SK-N-SH (cell line): ENCODE data around the gene KANK4. TPM values are rescaled to one million over a fixed set of nuclear protein-coding genes. Genes with fewer than 3 reads are reported as not detected.

Experiments
- CTCF ChIA-PET: fragments of 300-600, 350-600 bp; formaldehyde crosslinking; extraction: SDS; loops from one replicate; lab custom pipeline; 2021; lab: Yijun Ruan, JAX
- POLR2A ChIA-PET: fragments of 350-600 bp; sonication (Branson Sonifier 250); formaldehyde crosslinking; extraction: SDS; loops from one replicate; lab custom pipeline; 2020; ENCODE audit warnings: antibody characterized with exemption, inconsistent platforms; lab: Yijun Ruan, JAX
- DNase-seq: peaks from one replicate; pipeline ENCODE4 v3.0.0; 2012
- H2AFZ ChIP-seq: fragments of 200-600 bp; sonication (generic); 2 replicates; pipeline ENCODE4 v1.8.1; 2016; ENCODE audit warnings: antibody characterized with exemption, mild to moderate bottlenecking, low read depth
- H3F3A ChIP-seq: fragments of 200-600 bp; sonication (generic); replicated peaks from 2 replicates; pipeline ENCODE3; 2016; ENCODE audit warnings: antibody characterized with exemption, mild to moderate bottlenecking; ENCODE audit not compliant: insufficient read depth
- H3K27ac ChIP-seq, 2 experiments: fragments of 200-500 bp in 1 of 2; fragments of 200-600 bp in 1 of 2; sonication (Bioruptor generic) in 1 of 2; sonication (generic), shearing (Covaris generic) in 1 of 2; 2 replicates each; pipeline versions ENCODE4 v1.5.1 to v1.6.1; 2014 to 2016; ENCODE audit warnings: low read depth in 2 of 2, inconsistent platforms in 1 of 2, low read length in 1 of 2, mild to moderate bottlenecking in 1 of 2, mixed read lengths in 1 of 2
- H3K27me3 ChIP-seq: fragments of 200-600 bp; sonication (generic), shearing (Covaris generic); 2 replicates; pipeline ENCODE4 v1.6.1; 2016; ENCODE audit warnings: mixed run types; ENCODE audit not compliant: insufficient read depth
- H3K36me3 ChIP-seq, 2 experiments: fragments of 200-500 bp in 1 of 2; fragments of 200-600 bp in 1 of 2; sonication (Bioruptor generic) in 1 of 2; sonication (generic) in 1 of 2; replicated peaks in 1 of 2; 2 replicates each; pipeline versions ENCODE3 to v1.5.1; 2014 to 2016; ENCODE audit warnings: low read length in 1 of 2, mild to moderate bottlenecking in 1 of 2; ENCODE audit not compliant: insufficient read depth in 2 of 2, control insufficient read depth in 1 of 2
- H3K4me1 ChIP-seq, 2 experiments: fragments of 200-500 bp in 1 of 2; fragments of 200-600 bp in 1 of 2; sonication (Bioruptor generic) in 1 of 2; sonication (generic), shearing (Covaris generic) in 1 of 2; 2 replicates each; pipeline versions ENCODE4 v1.5.1 to v1.6.1; 2014 to 2016; ENCODE audit warnings: low read depth in 1 of 2, low read length in 1 of 2, mixed run types in 1 of 2; ENCODE audit not compliant: insufficient read depth in 2 of 2, control insufficient read depth in 1 of 2
- H3K4me2 ChIP-seq: fragments of 200-600 bp; sonication (generic), shearing (Covaris generic); 2 replicates; pipeline ENCODE4 v1.6.1; 2017; ENCODE audit warnings: mixed run types
- H3K4me3 ChIP-seq, 2 experiments: fragments of 200-500 bp in 1 of 2; fragments of 200-600 bp in 1 of 2; sonication (Bioruptor generic) in 1 of 2; sonication (generic), shearing (Covaris generic) in 1 of 2; 2 replicates each; pipeline versions ENCODE4 v1.5.1 to v1.8.1; 2014 to 2016; ENCODE audit warnings: low read depth in 2 of 2, inconsistent platforms in 1 of 2, low read length in 1 of 2, mild to moderate bottlenecking in 1 of 2, mixed read lengths in 1 of 2, moderate library complexity in 1 of 2
- H3K79me2 ChIP-seq: fragments of 200-600 bp; sonication (generic); 2 replicates; pipeline ENCODE4 v1.8.1; 2017; ENCODE audit warnings: mild to moderate bottlenecking; ENCODE audit not compliant: insufficient read depth
- H3K9ac ChIP-seq: fragments of 200-600 bp; sonication (generic); 2 replicates; pipeline ENCODE4 v1.6.1; 2017; ENCODE audit warnings: mixed run types
- H3K9me2 ChIP-seq: fragments of 200-600 bp; sonication (generic); 2 replicates; pipeline ENCODE4 v1.6.1; 2017; ENCODE audit warnings: mixed run types
- H3K9me3 ChIP-seq: fragments of 200-600 bp; sonication (generic); 2 replicates; pipeline ENCODE4 v1.6.1; 2017; ENCODE audit warnings: mixed run types, mild to moderate bottlenecking, moderate library complexity
- H4K20me1 ChIP-seq: fragments of 200-600 bp; sonication (generic); 2 replicates; pipeline ENCODE4 v1.6.1; 2017; ENCODE audit warnings: mild to moderate bottlenecking, mixed run types; ENCODE audit not compliant: insufficient read depth
- CHD2 ChIP-seq: fragments of 150-350 bp; IDR thresholded peaks from 2 replicates; pipeline ENCODE4 v1.6.1; 2018; ENCODE audit warnings: low read length; ENCODE audit not compliant: partially characterized antibody
- ELF1 ChIP-seq: IDR thresholded peaks from 2 replicates; pipeline ENCODE4 v1.4.0; 2012
- FOSL2 ChIP-seq: IDR thresholded peaks from 2 replicates; pipeline ENCODE4 v1.4.0; 2012; ENCODE audit warnings: low read depth, mild to moderate bottlenecking, moderate library complexity, borderline replicate concordance
- FOXJ3 ChIP-seq: sonication (generic); formaldehyde crosslinking; IDR thresholded peaks from 2 replicates; pipeline ENCODE4 v1.5.1; 2020; ENCODE audit warnings: mild to moderate bottlenecking, missing genetic modification reagents
- GABPA ChIP-seq: IDR thresholded peaks from 2 replicates; pipeline ENCODE4 v1.4.0; 2012; ENCODE audit warnings: low read depth, mild to moderate bottlenecking
- GATA2 ChIP-seq: sonication (generic); formaldehyde crosslinking; IDR thresholded peaks from 2 replicates; pipeline ENCODE4 v1.5.0; 2020; ENCODE audit warnings: mild to moderate bottlenecking, missing genetic modification reagents
- MXI1 ChIP-seq: IDR thresholded peaks from 2 replicates; pipeline ENCODE4 v1.6.1; 2012; ENCODE audit warnings: mild to moderate bottlenecking, low read depth, low read length, improper control_type of control experiment
- NFIC ChIP-seq: IDR thresholded peaks from 2 replicates; pipeline ENCODE4 v1.4.0; 2012; ENCODE audit warnings: borderline replicate concordance
- NRF1 ChIP-seq: IDR thresholded peaks from 2 replicates; pipeline ENCODE4 v1.6.1; 2012; ENCODE audit warnings: low read depth, mild to moderate bottlenecking, low read length
- POLR2AphosphoS5 ChIP-seq: IDR thresholded peaks from 2 replicates; pipeline ENCODE4 v1.6.1; 2012; ENCODE audit warnings: low read depth, low read length
- RCOR1 ChIP-seq: fragments of 150-350 bp; IDR thresholded peaks from 2 replicates; pipeline ENCODE4 v1.6.1; 2017; ENCODE audit warnings: antibody characterized with exemption, low read length
- SIN3A ChIP-seq: IDR thresholded peaks from 2 replicates; pipeline ENCODE4 v1.6.1; 2012; ENCODE audit warnings: low read depth, mild to moderate bottlenecking, low read length, moderate library complexity, borderline replicate concordance
- TCF12 ChIP-seq: IDR thresholded peaks from 2 replicates; pipeline ENCODE4 v1.4.0; 2012
- WGBS: methylation state at CpG from one replicate; pipeline ENCODE4 v1.1.6; 2017; ENCODE audit warnings: low lambda C conversion rate; 5-methylcytosine and 5-hydroxymethylcytosine counted together
- polyA plus RNA-seq, 3 experiments: library from polyadenylated mRNA; depleted of rRNA; stranded (reverse); fragments of >200 nt; gene quantifications; 2 replicates each; pipeline ENCODE4 v1.2.3, GENCODE V29; 2012
- TF ChIP-seq, protein P1 (sequence below): fragments of 150-350 bp; IDR thresholded peaks from 2 replicates; pipeline ENCODE4 v1.6.1; 2017; ENCODE audit warnings: antibody characterized with exemption, low read length, low read depth, borderline replicate concordance
- TF ChIP-seq, protein P2 (sequence below): IDR thresholded peaks from 2 replicates; pipeline ENCODE4 v1.4.0; 2012; ENCODE audit warnings: low read depth, borderline replicate concordance
- TF ChIP-seq, protein P3 (sequence below): IDR thresholded peaks from 2 replicates; pipeline ENCODE4 v1.4.0; 2012; ENCODE audit warnings: low read depth, borderline replicate concordance
- TF ChIP-seq, protein P4 (sequence below): fragments of 150-350 bp; IDR thresholded peaks from 2 replicates; pipeline ENCODE4 v1.6.1; 2016; ENCODE audit warnings: mild to moderate bottlenecking, low read depth, low read length

KANK4 gene
- polyA plus RNA-seq, 1 of the 3 experiments (the other 2 are of a cell fraction), result not detected

DNA sequence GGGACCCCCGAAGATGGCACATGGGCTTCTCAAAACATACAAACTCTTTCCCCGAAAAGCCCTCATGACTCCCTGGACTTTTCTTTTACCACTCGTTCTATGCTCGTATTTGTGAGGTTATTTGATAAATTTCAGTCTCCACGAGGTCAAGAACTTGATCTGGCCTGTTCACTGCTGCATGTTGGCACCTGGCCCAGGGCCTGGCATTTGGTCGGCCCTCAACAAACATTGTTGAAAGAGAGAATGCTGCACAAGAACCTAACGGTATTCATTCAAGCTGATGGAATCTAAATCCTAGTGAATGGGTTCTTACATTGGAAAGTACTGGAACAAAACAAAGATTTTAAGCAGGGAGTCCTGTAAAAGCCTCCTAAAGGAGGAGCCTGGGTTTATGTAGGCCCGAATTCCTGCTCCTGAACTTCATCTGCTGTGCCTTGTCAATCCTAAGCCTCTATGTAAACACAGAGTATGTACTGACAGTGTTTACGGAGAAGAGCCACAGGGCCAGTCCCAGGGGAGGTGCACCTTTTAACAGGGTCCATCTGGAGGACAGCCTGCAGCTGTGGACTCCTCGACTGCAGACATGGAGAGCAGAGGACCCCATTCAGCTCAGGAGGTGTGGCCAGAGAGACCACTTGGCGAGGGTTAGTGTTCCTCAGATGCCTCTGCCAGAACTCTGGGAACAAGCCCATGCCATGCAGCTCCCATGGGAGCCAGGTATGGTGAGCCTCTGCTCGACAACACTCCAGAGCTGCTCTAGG, 77.7 kb downstream of the KANK4 start:
- TF ChIP-seq, protein P1, sequence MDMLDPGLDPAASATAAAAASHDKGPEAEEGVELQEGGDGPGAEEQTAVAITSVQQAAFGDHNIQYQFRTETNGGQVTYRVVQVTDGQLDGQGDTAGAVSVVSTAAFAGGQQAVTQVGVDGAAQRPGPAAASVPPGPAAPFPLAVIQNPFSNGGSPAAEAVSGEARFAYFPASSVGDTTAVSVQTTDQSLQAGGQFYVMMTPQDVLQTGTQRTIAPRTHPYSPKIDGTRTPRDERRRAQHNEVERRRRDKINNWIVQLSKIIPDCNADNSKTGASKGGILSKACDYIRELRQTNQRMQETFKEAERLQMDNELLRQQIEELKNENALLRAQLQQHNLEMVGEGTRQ, result no peak
- TF ChIP-seq MXI1 (no peak), SIN3A (no peak), GABPA (no peak), CHD2 (no peak), TCF12 (no peak), FOXJ3 (CRISPR knock-in tag) (no peak), POLR2AphosphoS5 (no peak)
- TF ChIP-seq, protein P2, sequence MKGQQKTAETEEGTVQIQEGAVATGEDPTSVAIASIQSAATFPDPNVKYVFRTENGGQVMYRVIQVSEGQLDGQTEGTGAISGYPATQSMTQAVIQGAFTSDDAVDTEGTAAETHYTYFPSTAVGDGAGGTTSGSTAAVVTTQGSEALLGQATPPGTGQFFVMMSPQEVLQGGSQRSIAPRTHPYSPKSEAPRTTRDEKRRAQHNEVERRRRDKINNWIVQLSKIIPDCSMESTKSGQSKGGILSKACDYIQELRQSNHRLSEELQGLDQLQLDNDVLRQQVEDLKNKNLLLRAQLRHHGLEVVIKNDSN, result no peak
- TF ChIP-seq, protein P3, sequence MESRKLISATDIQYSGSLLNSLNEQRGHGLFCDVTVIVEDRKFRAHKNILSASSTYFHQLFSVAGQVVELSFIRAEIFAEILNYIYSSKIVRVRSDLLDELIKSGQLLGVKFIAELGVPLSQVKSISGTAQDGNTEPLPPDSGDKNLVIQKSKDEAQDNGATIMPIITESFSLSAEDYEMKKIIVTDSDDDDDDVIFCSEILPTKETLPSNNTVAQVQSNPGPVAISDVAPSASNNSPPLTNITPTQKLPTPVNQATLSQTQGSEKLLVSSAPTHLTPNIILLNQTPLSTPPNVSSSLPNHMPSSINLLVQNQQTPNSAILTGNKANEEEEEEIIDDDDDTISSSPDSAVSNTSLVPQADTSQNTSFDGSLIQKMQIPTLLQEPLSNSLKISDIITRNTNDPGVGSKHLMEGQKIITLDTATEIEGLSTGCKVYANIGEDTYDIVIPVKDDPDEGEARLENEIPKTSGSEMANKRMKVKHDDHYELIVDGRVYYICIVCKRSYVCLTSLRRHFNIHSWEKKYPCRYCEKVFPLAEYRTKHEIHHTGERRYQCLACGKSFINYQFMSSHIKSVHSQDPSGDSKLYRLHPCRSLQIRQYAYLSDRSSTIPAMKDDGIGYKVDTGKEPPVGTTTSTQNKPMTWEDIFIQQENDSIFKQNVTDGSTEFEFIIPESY, result no peak
- no peak overlapping the region for H3K4me2 ChIP-seq
- 45% methylated on average over 9 of the region's 12 CpGs for WGBS

DNA sequence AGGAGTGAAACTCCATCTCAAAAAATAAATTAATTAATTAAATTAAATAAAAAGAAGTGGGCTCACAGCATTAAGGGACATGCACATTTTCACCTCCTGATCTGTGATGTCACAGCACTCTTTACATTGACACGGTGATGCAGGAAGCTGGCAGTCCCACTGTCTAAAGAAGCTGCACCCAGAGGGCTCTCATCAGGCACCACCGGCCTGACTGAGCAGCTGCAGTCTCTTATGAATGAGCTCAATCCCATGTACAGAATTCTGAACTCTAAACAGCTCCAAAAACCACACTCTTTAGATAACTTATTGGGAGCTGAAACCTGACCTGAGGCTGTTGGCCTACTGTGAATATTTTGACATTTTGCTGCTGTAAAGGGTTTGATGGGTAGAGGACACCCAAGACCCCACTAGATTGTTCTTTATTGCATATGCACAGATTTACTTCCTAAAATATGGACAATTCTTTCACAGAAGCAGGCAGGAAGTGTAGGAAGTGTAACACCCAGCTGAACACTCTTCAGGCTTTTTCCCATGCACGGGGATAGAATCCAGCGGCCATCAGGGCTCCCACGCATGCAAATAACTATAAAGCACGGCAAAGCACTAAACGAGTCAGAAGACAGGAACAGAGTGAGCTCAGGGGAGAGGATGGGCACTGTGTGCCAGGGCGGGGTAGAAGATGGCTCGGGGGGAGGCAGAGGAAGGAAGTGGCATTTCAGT, 78.4 kb downstream of the KANK4 start:
- peaks cover 0 to 8% of the 10 kb centered on the region in 2 experiments; a peak in 1 of 4 replicates for H3K4me1 ChIP-seq
- H3K27me3 ChIP-seq, result no peaks in the 10 kb centered on the region
- no peaks in the 10 kb centered on the region for H4K20me1 ChIP-seq
- H2AFZ ChIP-seq, result no peak overlapping the region
- no peaks in the 10 kb centered on the region for H3K9me2 ChIP-seq
- no peak for DNase-seq
- whole genome bisulfite sequencing, result 72% methylated on average over 9 of the region's 9 CpGs
- H3K4me3 ChIP-seq, result no peak overlapping the region
- no peaks in the 10 kb centered on the region for H3F3A ChIP-seq
- POLR2A ChIA-PET, result no interaction called here
- H3K27ac ChIP-seq, result no peak overlapping the region
- TF ChIP-seq, protein P4, sequence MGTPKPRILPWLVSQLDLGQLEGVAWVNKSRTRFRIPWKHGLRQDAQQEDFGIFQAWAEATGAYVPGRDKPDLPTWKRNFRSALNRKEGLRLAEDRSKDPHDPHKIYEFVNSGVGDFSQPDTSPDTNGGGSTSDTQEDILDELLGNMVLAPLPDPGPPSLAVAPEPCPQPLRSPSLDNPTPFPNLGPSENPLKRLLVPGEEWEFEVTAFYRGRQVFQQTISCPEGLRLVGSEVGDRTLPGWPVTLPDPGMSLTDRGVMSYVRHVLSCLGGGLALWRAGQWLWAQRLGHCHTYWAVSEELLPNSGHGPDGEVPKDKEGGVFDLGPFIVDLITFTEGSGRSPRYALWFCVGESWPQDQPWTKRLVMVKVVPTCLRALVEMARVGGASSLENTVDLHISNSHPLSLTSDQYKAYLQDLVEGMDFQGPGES, result no peak
- TF ChIP-seq CHD2 (no peak), FOSL2 (no peak), NRF1 (no peak), GATA2 (CRISPR knock-in tag) (no peak), RCOR1 (no peak), NFIC (no peak), ELF1 (no peak)
- TF ChIP-seq, protein P3, result no peak
- no peak overlapping the region for H3K4me2 ChIP-seq
- H3K9me3 ChIP-seq, result no peaks in the 10 kb centered on the region
- no peaks in the 10 kb centered on the region for H3K79me2 ChIP-seq
- CTCF ChIA-PET, result interaction anchor here (0.7 to 1.7 kb wide), 2 partner anchors 65 to 114 kb away, joined by 3 to 5 read pairs; no protein-coding TSS in a partner anchor
- H3K36me3 ChIP-seq, result no peaks in the 10 kb centered on the region
- H3K9ac ChIP-seq, result no peak overlapping the region

More for the DNA sequence above, 77.7 kb downstream of the KANK4 start:
- Histone ChIP-seq H4K20me1 (no peaks in the 10 kb centered on the region), H2AFZ (no peak overlapping the region), H3K4me3 (no peak overlapping the region), H3K79me2 (no peaks in the 10 kb centered on the region), H3K4me1 (peaks cover 0 to 8% of the 10 kb centered on the region in 2 experiments; a peak in 1 of 4 replicates), H3K9me2 (no peaks in the 10 kb centered on the region), H3K27ac (no peak overlapping the region), H3K36me3 (no peaks in the 10 kb centered on the region), H3K27me3 (no peaks in the 10 kb centered on the region), H3K9ac (no peak overlapping the region), H3F3A (no peaks in the 10 kb centered on the region), H3K9me3 (no peaks in the 10 kb centered on the region)
- ChIA-PET POLR2A (no interaction called here), CTCF (interaction anchor here (0.7 to 1.7 kb wide), 2 partner anchors 66 to 115 kb away, joined by 3 to 5 read pairs; no protein-coding TSS in a partner anchor)
- DNase-seq, result no peak
